ENCODE measurements around the gene RHO. TPM values are rescaled to one million over a fixed set of nuclear protein-coding genes. Genes with fewer than 3 reads are reported as not detected.

RHO gene
- total RNA-seq, 5 donors from 2014 or later (not counting 1 experiment from before 2014, with no cell fraction given): 0.09 to 0.10 TPM; not detected in 3

DNA sequence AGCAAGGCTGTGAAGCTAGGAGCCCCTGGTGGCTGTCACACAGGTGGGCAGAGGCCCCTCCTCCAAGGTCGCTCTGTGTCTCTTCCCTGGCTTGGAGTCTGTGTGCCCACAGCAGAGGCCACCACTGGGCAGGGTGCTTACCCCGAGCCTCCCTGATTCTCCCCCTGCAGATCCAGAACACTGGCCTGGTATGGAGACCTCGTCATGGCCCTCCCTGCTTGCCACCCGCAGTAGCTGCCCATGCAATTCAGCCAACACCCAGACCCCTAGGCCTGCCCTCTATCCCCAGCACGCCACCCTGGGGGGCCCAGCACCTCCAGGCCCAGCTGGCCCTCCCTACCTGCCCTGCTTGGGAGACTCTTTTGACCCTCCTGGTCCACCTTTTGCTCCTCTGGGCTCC lies 5.5 kb upstream of the RHO start:
- Mint-ChIP-seq H3K4me1 (no peaks in the 10 kb centered on the region), H3K27ac (no peak overlapping the region), H3K36me3 (peaks cover 2% of the 10 kb centered on the region), H3K27me3 (no peaks in the 10 kb centered on the region), H3K4me3 (no peak overlapping the region), H3K9me3 (no peaks in the 10 kb centered on the region)
- no peaks in the 10 kb centered on the region for H3K36me3 ChIP-seq (ENCODE audit: control insufficient read depth in 2 of 2, extremely low read depth in 1 of 2, insufficient read depth in 1 of 2, low read length in 1 of 2)
- no peaks in the 10 kb centered on the region for H3K27me3 ChIP-seq (replicated peaks in 1 of 2; ENCODE audit: control insufficient read depth in 2 of 2, extremely low read depth in 1 of 2, insufficient read depth in 2 of 2, low read length in 1 of 2)
- POLR2A ChIA-PET: no interaction called here
- DNase-seq: no peak
- WGBS (ENCODE audit: insufficient coverage): 82% methylated on average over 4 of the region's 5 CpGs
- no peak overlapping the region for H3K4me3 ChIP-seq (ENCODE audit: control insufficient read depth in 1 of 2, extremely low read depth in 1 of 2, low read length in 1 of 2)
- no peaks in the 10 kb centered on the region for H3K9me3 ChIP-seq
- CTCF ChIA-PET: no interaction called here
- no peaks in the 10 kb centered on the region for H3K4me1 ChIP-seq (ENCODE audit: control insufficient read depth in 1 of 2, extremely low read depth in 1 of 2, insufficient read depth in 2 of 2, low read length in 2 of 2)
- ATAC-seq (replicated peaks in 1 of 4): no peak
- no peak overlapping the region for H3K27ac ChIP-seq (ENCODE audit: low read length)

DNA sequence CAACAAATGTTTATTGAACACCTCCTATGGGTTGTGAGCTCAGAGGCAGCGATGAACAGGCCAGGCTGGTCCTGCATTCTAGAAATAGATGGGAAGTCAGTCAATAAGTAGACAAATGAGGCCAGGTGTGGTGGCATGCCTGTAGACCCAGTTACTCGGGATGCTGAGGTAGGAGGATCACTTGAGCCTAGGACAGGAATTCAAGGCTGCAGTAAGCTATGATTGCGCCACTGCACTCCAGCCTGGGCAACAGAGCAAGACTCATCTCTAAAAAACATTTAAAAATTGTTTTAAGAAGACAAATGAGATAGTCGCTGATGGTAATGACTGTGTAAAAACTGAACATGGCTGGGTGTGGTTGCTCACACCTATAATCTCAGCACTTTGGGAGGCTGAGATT lies 4.4 kb upstream of the RHO start:
- ATAC-seq (replicated peaks in 1 of 4): no peak
- H3K27me3 Mint-ChIP-seq: no peaks in the 10 kb centered on the region
- Histone ChIP-seq H3K9me3 (no peaks in the 10 kb centered on the region), H3K27ac (ENCODE audit: low read length) (no peak overlapping the region), H3K27me3 (replicated peaks in 1 of 2; ENCODE audit: control insufficient read depth in 2 of 2, extremely low read depth in 1 of 2, insufficient read depth in 2 of 2, low read length in 1 of 2) (no peaks in the 10 kb centered on the region), H3K4me3 (ENCODE audit: control insufficient read depth in 1 of 2, extremely low read depth in 1 of 2, low read length in 1 of 2) (no peak overlapping the region), H3K4me1 (ENCODE audit: control insufficient read depth in 1 of 2, extremely low read depth in 1 of 2, insufficient read depth in 2 of 2, low read length in 2 of 2) (no peaks in the 10 kb centered on the region), H3K36me3 (ENCODE audit: control insufficient read depth in 2 of 2, extremely low read depth in 1 of 2, insufficient read depth in 1 of 2, low read length in 1 of 2) (no peaks in the 10 kb centered on the region)
- peaks cover 2% of the 10 kb centered on the region for H3K36me3 Mint-ChIP-seq
- no peaks in the 10 kb centered on the region for H3K9me3 Mint-ChIP-seq
- POLR2A ChIA-PET: interaction anchor here in 1 of 2 donors (0.5 kb wide), 1 partner anchor 13 kb away, joined by 17 read pairs; no protein-coding TSS in a partner anchor
- CTCF ChIA-PET: no interaction called here
- H3K4me3 Mint-ChIP-seq: no peak overlapping the region
- WGBS (ENCODE audit: insufficient coverage): 100% methylated on average over 1 of the region's 4 CpGs
- H3K27ac Mint-ChIP-seq: no peak overlapping the region
- H3K4me1 Mint-ChIP-seq: no peaks in the 10 kb centered on the region
- no peak for DNase-seq

GRCh38 chr3:129525341-129525968 lies 3.0 kb upstream of the RHO start:
- H3K27ac ChIP-seq (ENCODE audit: low read length): no peak overlapping the region
- DNase-seq: no peak
- no peak for ATAC-seq (replicated peaks in 1 of 4)

DNA sequence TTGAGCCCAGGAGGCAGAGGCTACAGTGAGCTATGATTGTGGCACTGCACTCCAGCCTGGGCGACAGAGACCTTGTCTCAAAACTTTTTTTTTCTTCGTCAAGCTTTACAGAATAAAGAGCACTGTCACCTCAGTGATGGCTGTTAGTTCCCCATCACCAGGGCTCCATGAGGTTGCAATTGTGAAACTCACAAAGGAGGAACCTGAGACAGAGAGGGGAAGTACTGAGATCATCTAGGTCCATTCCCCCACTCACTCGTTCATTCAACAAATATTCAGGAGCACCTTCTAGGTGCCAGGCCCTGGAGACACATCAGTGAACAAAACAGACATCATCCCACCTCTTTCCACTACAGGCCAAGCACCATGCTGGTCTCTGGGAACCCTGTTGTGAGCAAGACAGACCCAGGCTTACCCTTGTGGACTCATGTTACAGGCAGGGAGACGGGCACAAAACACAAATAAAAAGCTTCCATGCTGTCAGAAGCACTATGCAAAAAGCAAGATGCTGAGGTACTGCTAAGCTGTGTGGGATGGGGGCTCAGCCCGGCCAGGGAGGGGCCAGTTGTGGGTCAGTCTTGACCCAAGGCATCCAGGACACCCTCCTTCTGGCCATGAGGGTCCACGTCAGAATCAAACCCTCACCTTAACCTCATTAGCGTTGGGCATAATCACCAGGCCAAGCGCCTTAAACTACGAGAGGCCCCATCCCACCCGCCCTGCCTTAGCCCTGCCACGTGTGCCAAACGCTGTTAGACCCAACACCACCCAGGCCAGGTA lies 2.1 kb upstream of the RHO start:
- peaks cover 0 to 2% of the 10 kb centered on the region in 2 experiments for H3K27me3 ChIP-seq (replicated peaks in 1 of 2; ENCODE audit: control insufficient read depth in 2 of 2, extremely low read depth in 1 of 2, insufficient read depth in 2 of 2, low read length in 1 of 2)
- peak overlapping the region in 1 of 2 donors; percentile 44 for H3K27ac Mint-ChIP-seq
- CTCF ChIA-PET: no interaction called here
- no peaks in the 10 kb centered on the region for H3K4me1 ChIP-seq (ENCODE audit: control insufficient read depth in 1 of 2, extremely low read depth in 1 of 2, insufficient read depth in 2 of 2, low read length in 2 of 2)
- H3K27ac ChIP-seq (ENCODE audit: low read length): no peak overlapping the region
- no peak overlapping the region for H3K4me3 ChIP-seq (ENCODE audit: control insufficient read depth in 1 of 2, extremely low read depth in 1 of 2, low read length in 1 of 2)
- POLR2A ChIA-PET: no interaction called here
- WGBS (ENCODE audit: insufficient coverage): 91% methylated on average over 4 of the region's 12 CpGs
- H3K27me3 Mint-ChIP-seq: no peaks in the 10 kb centered on the region
- DNase-seq (peak in 1 of 35 experiments; percentile 31), ATAC-seq (replicated peaks in 1 of 4) (no peak)
- H3K4me3 Mint-ChIP-seq: no peak overlapping the region
- no peaks in the 10 kb centered on the region for H3K4me1 Mint-ChIP-seq
- no peaks in the 10 kb centered on the region for H3K36me3 ChIP-seq (ENCODE audit: control insufficient read depth in 2 of 2, extremely low read depth in 1 of 2, insufficient read depth in 1 of 2, low read length in 1 of 2)
- H3K36me3 Mint-ChIP-seq: no peaks in the 10 kb centered on the region
- no peaks in the 10 kb centered on the region for H3K9me3 Mint-ChIP-seq
- H3K9me3 ChIP-seq: no peaks in the 10 kb centered on the region

More at GRCh38 chr3:129525341-129525968, 3.0 kb upstream of the RHO start:
- no peaks in the 10 kb centered on the region for H3K4me1 Mint-ChIP-seq
- Histone ChIP-seq H3K4me1 (ENCODE audit: control insufficient read depth in 1 of 2, extremely low read depth in 1 of 2, insufficient read depth in 2 of 2, low read length in 2 of 2) (no peaks in the 10 kb centered on the region), H3K4me3 (ENCODE audit: control insufficient read depth in 1 of 2, extremely low read depth in 1 of 2, low read length in 1 of 2) (no peak overlapping the region), H3K27me3 (replicated peaks in 1 of 2; ENCODE audit: control insufficient read depth in 2 of 2, extremely low read depth in 1 of 2, insufficient read depth in 2 of 2, low read length in 1 of 2) (no peaks in the 10 kb centered on the region), H3K9me3 (no peaks in the 10 kb centered on the region), H3K36me3 (ENCODE audit: control insufficient read depth in 2 of 2, extremely low read depth in 1 of 2, insufficient read depth in 1 of 2, low read length in 1 of 2) (no peaks in the 10 kb centered on the region)
- H3K27me3 Mint-ChIP-seq: no peaks in the 10 kb centered on the region
- POLR2A ChIA-PET: no interaction called here
- no peaks in the 10 kb centered on the region for H3K36me3 Mint-ChIP-seq
- H3K4me3 Mint-ChIP-seq: no peak overlapping the region
- 92% methylated on average over 3 of the region's 8 CpGs for WGBS (ENCODE audit: insufficient coverage)
- no peaks in the 10 kb centered on the region for H3K9me3 Mint-ChIP-seq
- CTCF ChIA-PET: no interaction called here
- H3K27ac Mint-ChIP-seq: no peak overlapping the region

DNA sequence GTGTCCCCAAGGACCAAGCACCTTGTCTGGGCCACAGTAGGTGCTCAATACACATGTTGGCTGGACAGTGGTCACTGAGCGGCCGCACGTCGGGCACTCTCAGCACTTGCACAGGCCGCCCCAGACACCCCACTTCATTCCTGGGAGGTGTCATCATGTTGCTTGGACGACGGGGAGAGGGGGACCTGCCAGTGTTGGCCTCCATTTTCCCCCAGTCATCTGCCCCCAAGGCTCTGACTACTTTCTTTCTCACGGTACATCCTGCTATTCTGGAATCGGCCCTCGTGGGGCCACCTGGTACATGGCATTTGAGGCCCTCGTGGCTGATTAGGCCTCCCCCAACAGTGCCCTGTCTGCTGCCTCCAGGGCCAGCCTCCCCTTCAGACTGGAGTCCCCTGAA lies 1.2 kb upstream of the RHO start:
- Mint-ChIP-seq H3K4me3 (no peak overlapping the region), H3K27me3 (peaks cover 0 to 2% of the 10 kb centered on the region in 2 donors), H3K4me1 (no peaks in the 10 kb centered on the region), H3K9me3 (no peaks in the 10 kb centered on the region), H3K36me3 (no peaks in the 10 kb centered on the region), H3K27ac (no peak overlapping the region)
- Histone ChIP-seq H3K9me3 (no peaks in the 10 kb centered on the region), H3K27ac (ENCODE audit: low read length) (no peak overlapping the region), H3K4me3 (ENCODE audit: control insufficient read depth in 1 of 2, extremely low read depth in 1 of 2, low read length in 1 of 2) (no peak overlapping the region), H3K4me1 (ENCODE audit: control insufficient read depth in 1 of 2, extremely low read depth in 1 of 2, insufficient read depth in 2 of 2, low read length in 2 of 2) (no peaks in the 10 kb centered on the region), H3K36me3 (ENCODE audit: control insufficient read depth in 2 of 2, extremely low read depth in 1 of 2, insufficient read depth in 1 of 2, low read length in 1 of 2) (no peaks in the 10 kb centered on the region), H3K27me3 (replicated peaks in 1 of 2; ENCODE audit: control insufficient read depth in 2 of 2, extremely low read depth in 1 of 2, insufficient read depth in 2 of 2, low read length in 1 of 2) (peaks cover 0 to 9% of the 10 kb centered on the region in 2 experiments)
- DNase-seq: no peak
- ChIA-PET CTCF (no interaction called here), POLR2A (no interaction called here)
- 92% methylated on average over 11 of the region's 11 CpGs for WGBS (ENCODE audit: insufficient coverage)
- no peak for ATAC-seq (replicated peaks in 1 of 4)

GRCh38 chr3:129529436-129530210 lies 1.2 kb downstream of the RHO start:
- Histone ChIP-seq H3K36me3 (ENCODE audit: control insufficient read depth in 2 of 2, extremely low read depth in 1 of 2, insufficient read depth in 1 of 2, low read length in 1 of 2) (no peaks in the 10 kb centered on the region), H3K27ac (ENCODE audit: low read length) (no peak overlapping the region), H3K4me1 (ENCODE audit: control insufficient read depth in 1 of 2, extremely low read depth in 1 of 2, insufficient read depth in 2 of 2, low read length in 2 of 2) (no peaks in the 10 kb centered on the region), H3K27me3 (replicated peaks in 1 of 2; ENCODE audit: control insufficient read depth in 2 of 2, extremely low read depth in 1 of 2, insufficient read depth in 2 of 2, low read length in 1 of 2) (peaks cover 0 to 15% of the 10 kb centered on the region in 2 experiments), H3K4me3 (ENCODE audit: control insufficient read depth in 1 of 2, extremely low read depth in 1 of 2, low read length in 1 of 2) (no peak overlapping the region), H3K9me3 (no peaks in the 10 kb centered on the region)
- no peak for ATAC-seq (replicated peaks in 1 of 4)
- ChIA-PET CTCF (interaction anchor here in 1 of 2 donors (0.6 kb wide), 1 partner anchor 38 kb away, joined by 3 read pairs; no protein-coding TSS in a partner anchor), POLR2A (no interaction called here)
- Mint-ChIP-seq H3K27me3 (peaks cover 0 to 2% of the 10 kb centered on the region in 2 donors), H3K36me3 (no peaks in the 10 kb centered on the region), H3K4me1 (no peaks in the 10 kb centered on the region), H3K27ac (no peak overlapping the region), H3K9me3 (no peaks in the 10 kb centered on the region), H3K4me3 (no peak overlapping the region)
- WGBS (ENCODE audit: insufficient coverage): 95% methylated on average over 10 of the region's 12 CpGs
- no peak for DNase-seq
